Muscle layer of colon (tissue), 2 donors: ENCODE results near the gene PPM1E.

Experiments
- H3K27ac ChIP-seq: one replicate; pipeline ENCODE4 v1.7.0; 2013; ENCODE audit warnings: low read depth, mild to moderate bottlenecking, low read length, moderate library complexity
- H3K27me3 ChIP-seq, 2 donors: one replicate each; pipeline ENCODE4 v1.7.0; 2013; ENCODE audit warnings: low read length in 2 of 2, mild to moderate bottlenecking in 2 of 2; ENCODE audit not compliant: insufficient read depth in 2 of 2, control insufficient read depth in 1 of 2
- H3K36me3 ChIP-seq: one replicate; pipeline ENCODE4 v1.7.0; 2013; ENCODE audit warnings: mild to moderate bottlenecking, low read length; ENCODE audit not compliant: insufficient read depth
- H3K4me1 ChIP-seq: one replicate; pipeline ENCODE4 v1.7.0; 2013; ENCODE audit warnings: mild to moderate bottlenecking, low read length; ENCODE audit not compliant: insufficient read depth
- H3K4me3 ChIP-seq, 2 donors: one replicate each; pipeline ENCODE4 v1.7.0; 2013; ENCODE audit warnings: low read length in 2 of 2, low read depth in 1 of 2, mild to moderate bottlenecking in 1 of 2, moderate library complexity in 1 of 2
- H3K9ac ChIP-seq: one replicate; pipeline ENCODE4 v1.7.0; 2013; ENCODE audit warnings: low read length
- H3K9me3 ChIP-seq: one replicate; pipeline ENCODE4 v1.7.0; 2013; ENCODE audit warnings: mild to moderate bottlenecking, low read length
- donor health status: abdominal sarcoma.
- donor health status: Adenocarcinoma of cecum.

The PPM1E gene

DNA sequence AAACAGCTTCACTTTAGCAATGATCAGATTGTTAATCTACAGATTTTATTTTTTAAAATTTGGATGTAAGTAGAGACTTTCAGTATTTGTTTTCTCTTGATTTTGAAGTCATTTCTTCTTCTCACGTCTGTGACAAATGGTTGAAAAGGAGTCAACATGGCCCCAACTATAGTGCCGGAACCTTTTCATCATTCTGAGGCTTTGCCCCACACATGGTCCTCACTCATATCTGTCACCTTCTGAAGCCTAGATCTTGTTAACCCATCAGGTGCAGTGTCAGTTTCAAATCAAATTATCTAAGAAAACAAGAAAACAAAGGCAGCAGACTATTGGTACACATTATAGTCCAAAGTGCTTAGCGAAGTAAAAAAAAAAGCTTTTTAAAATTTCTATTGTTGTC is 227.0 kb downstream of the PPM1E start:
- Histone ChIP-seq H3K27ac (no peak overlapping the region), H3K4me3 (no peak overlapping the region), H3K36me3 (no peaks in the 10 kb centered on the region), H3K9ac (no peak overlapping the region), H3K27me3 (no peaks in the 10 kb centered on the region), H3K9me3 (no peaks in the 10 kb centered on the region), H3K4me1 (no peaks in the 10 kb centered on the region)

DNA sequence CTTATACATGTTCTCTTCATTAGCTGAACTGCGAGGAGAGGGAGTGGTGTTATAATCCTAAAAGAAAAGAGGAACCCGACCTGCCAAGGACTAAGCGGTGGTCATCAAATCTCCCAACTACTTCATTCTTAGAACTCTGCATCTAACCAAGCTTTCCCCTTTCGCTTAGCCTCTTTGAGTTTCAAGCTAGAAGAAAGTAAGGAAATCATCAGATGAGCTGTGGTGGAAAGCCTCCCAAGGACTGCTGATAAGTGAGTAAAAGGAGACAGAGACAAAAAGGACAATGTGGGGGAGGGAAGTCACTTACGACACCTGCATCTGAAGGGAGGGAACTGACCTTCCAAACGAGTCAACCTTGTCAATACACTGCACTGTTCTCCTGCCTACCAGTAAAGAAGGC is 229.7 kb downstream of the PPM1E start:
- no peaks in the 10 kb centered on the region for H3K36me3 ChIP-seq
- no peaks in the 10 kb centered on the region for H3K9me3 ChIP-seq
- H3K27ac ChIP-seq = no peak overlapping the region
- H3K9ac ChIP-seq = no peak overlapping the region
- no peaks in the 10 kb centered on the region for H3K4me1 ChIP-seq
- H3K27me3 ChIP-seq = no peaks in the 10 kb centered on the region
- no peak overlapping the region for H3K4me3 ChIP-seq

DNA sequence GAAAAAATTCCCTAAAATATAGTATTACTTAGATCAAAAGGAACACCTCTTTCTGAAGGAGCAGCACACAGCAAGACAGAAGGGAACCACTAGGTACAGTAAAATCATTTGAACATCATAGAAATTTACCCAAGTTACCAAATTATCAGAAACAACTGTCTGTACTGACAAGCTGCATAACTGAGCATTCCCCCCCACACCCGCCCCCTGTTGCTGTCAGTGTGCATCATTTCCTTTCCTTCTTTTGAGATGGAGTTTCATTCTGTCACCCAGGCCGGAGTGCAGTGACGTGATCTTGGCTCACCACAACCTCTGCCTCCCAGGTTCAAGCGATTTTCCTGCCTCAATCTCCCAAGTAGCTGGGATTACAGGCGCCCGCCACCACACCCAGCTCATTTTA is 230.3 kb downstream of the PPM1E start:
- H3K9ac ChIP-seq = no peak overlapping the region
- no peaks in the 10 kb centered on the region for H3K4me1 ChIP-seq
- no peak overlapping the region for H3K27ac ChIP-seq
- no peak overlapping the region for H3K4me3 ChIP-seq
- H3K9me3 ChIP-seq = no peaks in the 10 kb centered on the region
- H3K36me3 ChIP-seq = no peaks in the 10 kb centered on the region
- no peaks in the 10 kb centered on the region for H3K27me3 ChIP-seq

DNA sequence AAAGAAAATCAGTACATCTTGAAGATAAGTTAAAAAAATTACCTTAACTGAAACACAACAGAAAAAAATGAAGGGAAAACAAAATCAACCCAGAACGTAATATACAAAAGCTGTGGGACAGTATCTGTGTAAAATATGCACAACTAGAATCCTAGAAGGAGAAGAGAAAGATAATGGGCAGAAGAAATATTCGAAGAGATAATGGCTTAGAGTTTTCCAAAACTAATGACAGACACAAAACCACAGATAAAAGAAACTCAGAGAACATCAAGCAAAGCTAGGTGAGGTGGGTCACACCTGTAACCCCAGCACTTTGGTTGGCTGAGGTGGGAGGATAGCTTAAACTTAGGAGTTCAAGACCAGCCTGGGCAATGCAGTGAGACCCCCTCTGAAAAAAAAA is 234.0 kb downstream of the PPM1E start:
- Histone ChIP-seq H3K9me3 (no peaks in the 10 kb centered on the region), H3K27ac (no peak overlapping the region), H3K4me3 (no peak overlapping the region), H3K9ac (no peak overlapping the region), H3K27me3 (no peaks in the 10 kb centered on the region), H3K4me1 (no peaks in the 10 kb centered on the region), H3K36me3 (no peaks in the 10 kb centered on the region)

DNA sequence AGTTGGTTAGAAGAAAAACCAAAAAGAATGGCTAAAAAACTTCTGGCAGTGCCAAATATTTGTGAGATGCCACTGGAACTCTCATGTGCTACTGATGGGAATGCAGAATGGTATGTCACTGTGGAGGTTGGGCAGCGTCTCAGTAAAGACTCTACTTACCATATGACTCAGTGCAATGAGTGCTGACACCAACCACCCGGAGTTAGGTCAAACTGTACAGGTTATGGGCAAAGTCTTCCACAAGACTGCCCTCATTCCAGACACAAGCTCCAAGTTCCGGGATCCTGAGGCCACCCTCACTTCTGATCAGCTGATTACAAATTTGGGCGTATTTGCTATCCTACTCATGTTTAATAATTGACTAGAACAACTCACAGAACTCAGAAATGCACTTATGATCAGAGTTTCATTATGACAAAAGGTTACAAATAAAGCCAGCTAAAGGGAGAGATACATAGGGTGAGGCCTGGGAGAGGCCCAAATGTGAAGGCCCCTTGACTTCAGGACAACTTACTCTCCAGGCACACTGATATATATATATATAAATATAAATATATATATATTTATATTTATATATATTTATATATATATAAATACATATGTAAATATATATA is 236.2 kb downstream of the PPM1E start:
- no peaks in the 10 kb centered on the region for H3K4me1 ChIP-seq
- no peaks in the 10 kb centered on the region for H3K27me3 ChIP-seq
- no peaks in the 10 kb centered on the region for H3K36me3 ChIP-seq
- no peaks in the 10 kb centered on the region for H3K9me3 ChIP-seq
- H3K9ac ChIP-seq = no peak overlapping the region
- no peak overlapping the region for H3K27ac ChIP-seq
- no peak overlapping the region for H3K4me3 ChIP-seq

DNA sequence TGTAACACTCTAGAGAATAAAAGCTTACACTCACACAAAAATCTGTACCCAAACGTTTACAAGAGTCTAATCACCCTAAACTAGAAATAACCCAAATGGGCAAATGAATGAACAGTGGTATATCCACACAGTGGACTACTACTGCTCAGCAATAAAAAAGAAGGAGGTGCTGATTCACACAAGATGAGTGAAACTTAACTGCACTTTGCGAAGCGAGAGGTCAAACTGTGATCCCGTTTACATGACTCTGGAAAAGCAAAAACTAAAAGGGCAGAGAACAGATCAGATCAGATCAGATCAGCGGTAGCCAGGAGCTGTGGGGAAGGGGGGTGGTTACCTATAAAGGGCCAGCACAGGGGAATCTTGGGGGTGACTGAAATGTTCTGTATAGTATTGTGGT is 237.7 kb downstream of the PPM1E start:
- Histone ChIP-seq H3K36me3 (no peaks in the 10 kb centered on the region), H3K27ac (no peak overlapping the region), H3K9ac (no peak overlapping the region), H3K9me3 (no peaks in the 10 kb centered on the region), H3K27me3 (no peaks in the 10 kb centered on the region), H3K4me3 (no peak overlapping the region), H3K4me1 (no peaks in the 10 kb centered on the region)

DNA sequence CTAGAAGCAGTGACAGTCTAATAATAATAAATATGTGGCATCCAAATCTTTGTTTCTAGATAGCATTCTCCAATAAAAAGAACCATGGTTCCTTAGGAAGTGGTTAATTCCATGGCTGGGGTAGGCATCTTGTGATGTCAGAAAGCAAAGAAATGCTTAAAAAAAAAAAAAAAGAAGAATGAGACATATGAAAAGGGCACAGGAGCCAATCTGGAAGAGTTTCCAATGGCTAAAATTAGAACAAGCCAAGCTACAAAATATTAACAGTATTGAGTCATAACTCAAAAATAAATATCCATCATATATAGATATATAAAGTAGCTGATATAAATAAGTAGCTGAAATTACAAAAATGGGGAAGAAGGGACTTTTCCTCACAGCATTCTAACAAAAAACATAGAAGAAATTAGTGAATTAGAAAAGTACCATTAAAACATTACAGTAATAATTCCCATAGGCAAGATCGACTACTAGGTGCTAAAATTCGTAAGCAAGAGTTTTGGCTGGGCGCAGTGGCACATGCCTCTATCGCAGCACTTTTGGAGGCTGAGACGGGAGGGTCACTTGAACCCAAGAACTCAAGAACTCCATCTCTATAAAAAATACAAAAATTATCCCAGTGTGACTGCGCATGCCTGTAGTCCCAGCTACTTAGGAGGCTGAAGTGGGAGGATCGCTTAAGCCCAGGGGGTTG is 239.7 kb downstream of the PPM1E start:
- Histone ChIP-seq H3K4me3 (no peak overlapping the region), H3K27ac (no peak overlapping the region), H3K9me3 (no peaks in the 10 kb centered on the region), H3K27me3 (no peaks in the 10 kb centered on the region), H3K4me1 (no peaks in the 10 kb centered on the region), H3K36me3 (no peaks in the 10 kb centered on the region), H3K9ac (no peak overlapping the region)

DNA sequence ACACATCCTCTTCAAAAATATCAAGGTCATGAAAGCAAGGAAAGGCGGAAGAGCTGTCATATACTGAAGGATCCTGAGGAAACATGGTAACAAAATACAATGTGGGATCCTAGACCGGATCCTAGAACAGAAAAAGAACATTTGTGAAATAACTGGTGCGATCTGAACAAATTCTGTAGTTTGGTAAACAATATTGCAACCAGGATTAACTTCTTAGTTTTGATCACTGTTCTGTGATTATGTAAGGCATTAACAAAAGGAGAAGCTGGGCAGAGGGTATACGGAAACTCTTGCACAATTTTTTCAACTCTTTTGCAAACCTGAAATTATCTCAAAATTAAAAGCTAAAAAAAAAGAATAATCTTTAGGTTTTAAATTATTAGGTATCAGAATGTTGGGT is 241.3 kb downstream of the PPM1E start:
- Histone ChIP-seq H3K27me3 (no peaks in the 10 kb centered on the region), H3K4me3 (no peak overlapping the region), H3K9me3 (no peaks in the 10 kb centered on the region), H3K9ac (no peak overlapping the region), H3K36me3 (no peaks in the 10 kb centered on the region), H3K27ac (no peak overlapping the region), H3K4me1 (no peaks in the 10 kb centered on the region)

DNA sequence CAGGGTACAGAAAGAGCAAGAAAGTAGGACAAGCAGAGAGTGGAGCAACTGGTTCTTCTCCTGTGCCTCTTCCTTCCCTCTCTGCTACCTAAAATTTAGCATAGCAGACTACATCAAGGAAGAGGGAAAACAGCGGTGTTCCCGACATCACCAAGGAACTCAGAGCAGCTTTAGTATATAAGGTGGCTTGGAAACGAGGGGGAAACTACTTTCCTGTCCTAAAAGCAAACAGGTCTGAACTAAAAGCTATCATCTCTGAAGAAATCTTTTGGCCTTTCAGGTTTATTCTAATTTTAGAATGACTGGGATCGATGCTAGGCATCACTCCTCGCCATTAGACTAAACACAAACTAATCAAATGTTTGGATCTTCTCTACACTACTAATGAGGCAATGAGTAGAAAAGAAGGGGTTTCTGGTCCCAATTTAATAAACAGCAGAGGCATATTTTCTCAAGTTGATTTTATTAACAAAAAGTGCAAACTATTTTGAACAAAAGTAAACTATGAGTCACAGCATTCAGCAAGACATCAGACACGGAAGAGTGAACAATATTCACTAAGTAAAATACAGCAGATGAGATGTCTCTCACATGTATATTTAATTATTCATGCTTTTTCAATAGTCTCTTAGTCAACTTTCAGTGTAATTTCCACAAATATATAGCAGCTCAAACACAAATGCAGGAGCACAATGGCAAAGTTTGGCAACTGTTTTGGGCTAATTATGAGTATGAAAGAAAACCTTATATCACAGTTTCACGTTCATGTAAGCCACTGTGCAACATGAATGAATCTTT is 242.3 kb downstream of the PPM1E start:
- Histone ChIP-seq H3K9me3 (no peaks in the 10 kb centered on the region), H3K27me3 (no peaks in the 10 kb centered on the region), H3K36me3 (no peaks in the 10 kb centered on the region), H3K9ac (no peak overlapping the region), H3K27ac (no peak overlapping the region), H3K4me3 (no peak overlapping the region), H3K4me1 (no peaks in the 10 kb centered on the region)

DNA sequence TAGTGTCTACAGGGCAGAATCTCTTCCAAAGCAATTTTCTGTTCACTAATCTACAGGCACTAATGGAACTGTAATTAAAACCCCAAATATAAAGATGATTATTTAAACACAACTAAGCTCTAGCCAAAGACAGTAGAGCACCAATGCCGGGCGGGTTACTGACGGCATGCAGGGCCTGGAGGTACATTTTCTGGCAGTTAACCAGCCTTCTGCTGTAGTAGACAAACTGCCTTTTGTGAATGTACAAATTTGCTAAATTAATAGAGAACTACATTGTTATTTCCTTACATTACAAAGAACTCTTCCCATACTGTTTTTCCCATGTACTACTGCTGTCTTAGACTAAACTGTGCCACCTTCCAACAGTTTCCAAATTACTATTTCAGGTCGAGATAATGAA is 243.2 kb downstream of the PPM1E start:
- no peaks in the 10 kb centered on the region for H3K4me1 ChIP-seq
- H3K4me3 ChIP-seq = no peak overlapping the region
- no peak overlapping the region for H3K9ac ChIP-seq
- no peaks in the 10 kb centered on the region for H3K36me3 ChIP-seq
- no peaks in the 10 kb centered on the region for H3K27me3 ChIP-seq
- H3K27ac ChIP-seq = no peak overlapping the region
- H3K9me3 ChIP-seq = no peaks in the 10 kb centered on the region

DNA sequence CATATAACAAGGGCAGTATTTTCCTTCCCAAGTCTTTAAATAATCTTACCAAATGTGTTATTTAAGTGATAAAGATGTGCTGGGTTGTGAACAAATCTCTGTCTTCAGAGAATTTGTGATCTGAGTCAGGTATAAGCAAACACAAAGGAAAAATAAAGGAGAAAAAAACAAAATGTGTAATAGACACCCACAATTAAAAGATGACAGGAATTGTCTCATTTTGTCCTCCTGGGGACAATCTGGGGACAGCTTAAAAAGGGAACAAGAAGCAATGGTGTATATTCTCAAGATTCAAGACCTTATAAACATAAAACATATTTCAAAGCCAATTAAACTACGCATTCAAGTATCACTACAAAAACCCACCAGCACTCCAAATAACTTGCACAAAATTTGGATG is 243.8 kb downstream of the PPM1E start:
- Histone ChIP-seq H3K36me3 (no peaks in the 10 kb centered on the region), H3K9ac (no peak overlapping the region), H3K4me1 (peaks cover 2% of the 10 kb centered on the region), H3K4me3 (no peak overlapping the region), H3K27me3 (no peaks in the 10 kb centered on the region), H3K27ac (no peak overlapping the region), H3K9me3 (no peaks in the 10 kb centered on the region)
